Fibroblast of pulmonary artery (primary cell): ENCODE results near the gene ZNF674.

ENCODE experiments used
- DNase-seq: peaks from one replicate; pipeline ENCODE4 v3.0.0-alpha.2; 2010; ENCODE audit warnings: low read depth
- H3K4me3 ChIP-seq: replicated peaks from 2 replicates; pipeline ENCODE4 v1.5.1; 2011; ENCODE audit warnings: low read depth, mild to moderate bottlenecking, control low read depth, low read length, moderate library complexity
- TF ChIP-seq, protein P1 (sequence below): IDR thresholded peaks from 2 replicates; pipeline ENCODE4 v1.5.1; 2011; ENCODE audit warnings: mild to moderate bottlenecking, control low read depth, low read length, inconsistent platforms; ENCODE audit errors: missing control alignments

Gene ZNF674

DNA sequence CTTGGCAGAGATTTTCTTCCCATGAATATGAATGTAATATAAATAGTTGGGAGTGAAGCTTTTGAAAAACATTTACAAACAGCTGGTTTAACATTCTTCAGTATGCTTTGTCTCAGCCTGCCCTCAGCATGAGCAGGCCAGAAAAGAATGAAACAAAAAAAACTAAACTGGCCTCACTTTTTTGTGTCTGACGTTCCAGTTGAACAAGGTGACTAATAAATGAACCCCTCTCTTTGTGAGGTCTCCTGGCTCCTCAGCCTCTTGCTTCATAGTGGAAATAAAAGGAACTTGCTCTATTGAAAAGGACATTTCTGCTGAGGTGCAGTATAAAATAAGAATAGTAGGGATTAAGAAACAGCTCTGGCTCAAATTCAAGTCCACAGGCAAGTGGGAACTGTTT lies 37.7 kb upstream of the ZNF674 start:
- TF ChIP-seq, protein P1, sequence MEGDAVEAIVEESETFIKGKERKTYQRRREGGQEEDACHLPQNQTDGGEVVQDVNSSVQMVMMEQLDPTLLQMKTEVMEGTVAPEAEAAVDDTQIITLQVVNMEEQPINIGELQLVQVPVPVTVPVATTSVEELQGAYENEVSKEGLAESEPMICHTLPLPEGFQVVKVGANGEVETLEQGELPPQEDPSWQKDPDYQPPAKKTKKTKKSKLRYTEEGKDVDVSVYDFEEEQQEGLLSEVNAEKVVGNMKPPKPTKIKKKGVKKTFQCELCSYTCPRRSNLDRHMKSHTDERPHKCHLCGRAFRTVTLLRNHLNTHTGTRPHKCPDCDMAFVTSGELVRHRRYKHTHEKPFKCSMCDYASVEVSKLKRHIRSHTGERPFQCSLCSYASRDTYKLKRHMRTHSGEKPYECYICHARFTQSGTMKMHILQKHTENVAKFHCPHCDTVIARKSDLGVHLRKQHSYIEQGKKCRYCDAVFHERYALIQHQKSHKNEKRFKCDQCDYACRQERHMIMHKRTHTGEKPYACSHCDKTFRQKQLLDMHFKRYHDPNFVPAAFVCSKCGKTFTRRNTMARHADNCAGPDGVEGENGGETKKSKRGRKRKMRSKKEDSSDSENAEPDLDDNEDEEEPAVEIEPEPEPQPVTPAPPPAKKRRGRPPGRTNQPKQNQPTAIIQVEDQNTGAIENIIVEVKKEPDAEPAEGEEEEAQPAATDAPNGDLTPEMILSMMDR, result no peak
- no peak overlapping the region for H3K4me3 ChIP-seq
- peak; percentile 91 for DNase-seq

DNA sequence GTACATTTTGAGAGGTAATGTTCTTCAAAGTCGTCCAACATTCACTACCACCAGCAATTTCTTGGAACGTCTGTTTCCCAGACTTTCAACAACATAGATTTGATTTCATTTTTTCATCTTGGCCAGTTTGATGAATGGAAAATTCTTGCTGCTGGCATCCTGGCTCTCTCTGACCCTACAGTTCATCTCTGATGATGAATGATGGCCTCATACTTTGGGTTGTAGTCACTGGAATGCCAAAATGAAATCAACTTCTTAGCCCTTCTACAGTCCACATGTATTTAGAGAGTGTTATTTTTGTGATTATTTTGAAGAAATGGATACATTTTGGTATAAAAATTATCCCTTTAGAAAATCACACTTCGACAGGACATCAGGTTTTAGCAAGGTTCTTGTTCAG lies 37.1 kb upstream of the ZNF674 start:
- peak; percentile 56 for DNase-seq
- no peak overlapping the region for H3K4me3 ChIP-seq
- TF ChIP-seq, protein P1, result no peak

DNA sequence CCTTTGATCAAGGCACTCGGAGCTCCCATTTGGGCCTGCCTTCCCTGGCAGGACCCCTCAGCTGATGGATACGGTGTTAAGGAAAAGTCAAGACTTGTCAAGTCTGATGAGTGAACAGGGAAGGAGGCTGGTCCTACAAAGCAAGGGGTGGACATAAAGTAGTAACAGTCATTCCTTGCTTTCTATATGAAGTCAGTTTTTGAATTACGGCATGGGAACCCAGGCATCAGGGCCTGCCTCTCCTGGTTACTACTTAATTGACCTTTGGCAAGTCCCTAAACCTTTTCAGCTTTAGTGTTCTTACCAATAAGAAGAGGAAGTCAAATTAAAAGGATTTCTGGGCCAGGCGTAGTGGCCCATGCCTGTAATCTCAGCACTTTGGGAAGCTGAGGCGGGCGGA lies 35.4 kb upstream of the ZNF674 start:
- H3K4me3 ChIP-seq, result no peak overlapping the region
- TF ChIP-seq, protein P1, result no peak
- DNase-seq, result no peak

DNA sequence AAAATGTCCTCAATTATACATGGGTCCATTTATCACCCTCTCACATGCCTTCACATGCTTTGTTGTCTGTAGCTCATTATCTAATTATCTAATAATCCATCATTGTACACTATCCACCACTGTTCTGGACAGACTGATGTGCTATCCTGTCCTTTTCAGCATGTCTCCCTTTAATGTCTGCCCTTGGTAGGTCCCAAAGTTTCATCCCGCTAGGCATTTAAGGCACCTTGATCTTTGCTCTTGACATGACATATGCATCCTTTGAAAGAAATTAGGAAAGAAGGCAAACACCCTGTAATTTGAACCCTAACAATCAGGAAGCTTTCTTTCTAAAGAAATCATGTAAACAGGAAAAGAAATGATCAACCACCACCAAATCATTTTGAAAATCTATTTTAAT lies 34.0 kb upstream of the ZNF674 start:
- H3K4me3 ChIP-seq, result no peak overlapping the region
- no peak for DNase-seq
- TF ChIP-seq, protein P1, result no peak

DNA sequence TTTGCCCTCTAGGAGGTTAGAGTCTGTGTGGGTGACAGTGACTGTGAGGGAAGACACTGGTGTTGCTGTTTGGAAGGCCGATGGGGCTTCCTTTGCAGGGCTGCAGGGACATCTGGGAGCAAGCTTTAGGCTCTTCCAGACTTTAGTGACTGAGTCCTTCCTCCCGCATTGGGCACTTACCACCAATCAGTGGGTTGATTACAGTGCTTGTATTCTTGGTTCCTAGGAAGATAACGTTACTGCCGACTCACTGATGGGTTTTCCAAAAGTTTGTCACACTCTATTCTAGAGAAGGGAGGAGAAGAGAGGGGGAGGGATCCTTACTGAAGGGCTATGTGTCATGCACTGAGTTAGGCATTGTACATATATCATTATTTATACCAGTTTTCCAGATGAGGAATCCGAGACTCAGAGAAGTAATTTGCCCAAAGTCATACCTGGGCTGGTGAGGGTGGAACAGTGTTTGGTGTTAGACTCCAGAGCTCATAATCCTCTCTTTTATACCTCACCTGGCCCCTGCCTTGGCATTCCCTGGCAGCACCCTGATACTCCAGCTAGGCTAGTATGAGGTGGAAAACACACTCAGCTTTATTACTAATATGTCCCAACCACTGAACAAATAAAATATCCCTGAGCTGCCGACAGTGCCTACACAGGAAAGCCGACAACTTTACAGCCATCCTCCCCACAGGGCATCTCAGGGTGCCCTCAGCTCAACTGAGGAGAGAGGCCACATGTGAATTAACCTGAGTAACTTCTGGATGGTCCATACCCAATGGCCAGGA lies 32.2 kb upstream of the ZNF674 start:
- DNase-seq, result peak; percentile 47
- TF ChIP-seq, protein P1, result no peak
- H3K4me3 ChIP-seq, result peak overlapping the region; percentile 58

DNA sequence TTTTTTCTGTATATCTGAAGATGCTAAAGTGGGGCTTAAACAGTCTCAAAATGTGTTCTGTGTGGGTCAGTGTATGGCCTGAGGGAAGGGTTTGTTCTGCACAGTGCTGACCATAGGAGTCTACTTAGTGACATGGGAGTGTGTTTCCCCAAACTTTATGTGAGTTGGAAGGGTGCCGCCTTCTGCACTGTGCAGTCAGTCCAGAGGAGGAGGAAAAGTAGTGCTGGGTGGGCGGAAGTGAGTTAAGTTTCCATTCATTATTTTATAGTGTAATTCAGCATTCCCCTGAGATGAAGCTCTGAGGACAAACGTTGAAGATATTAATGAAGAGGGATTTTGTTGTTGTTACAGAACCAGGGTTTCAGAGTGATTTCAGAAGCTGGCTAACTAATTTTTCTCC lies 31.2 kb upstream of the ZNF674 start:
- TF ChIP-seq, protein P1, result no peak
- peak; percentile 42 for DNase-seq
- H3K4me3 ChIP-seq, result peak overlapping the region; percentile 58

DNA sequence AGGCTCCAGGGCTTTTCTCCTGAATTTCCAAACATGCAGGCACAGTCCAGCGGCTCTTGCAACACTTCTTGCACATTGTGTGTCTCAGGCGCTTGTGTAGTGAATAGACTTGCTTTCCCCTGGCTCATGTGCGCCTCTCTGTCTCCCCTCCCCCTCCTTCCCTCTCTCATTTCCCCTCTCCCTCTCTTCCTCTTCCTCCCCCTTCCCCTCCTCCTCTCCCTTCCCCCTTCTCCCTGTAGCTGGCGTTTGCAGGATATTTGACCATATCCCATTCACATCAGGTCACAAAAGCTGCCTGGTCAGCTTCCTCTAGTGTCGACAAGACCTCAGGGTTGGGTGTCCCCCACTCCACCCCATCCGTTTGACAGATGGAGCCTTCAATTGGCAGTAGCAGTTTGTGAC lies 30.8 kb upstream of the ZNF674 start:
- peak overlapping the region; percentile 58 for H3K4me3 ChIP-seq
- TF ChIP-seq, protein P1, result no peak
- peak; percentile 72 for DNase-seq
